Gastroesophageal sphincter (tissue), 4 donors: ENCODE results near the gene OR2AT4. TPM values are rescaled to one million over a fixed set of nuclear protein-coding genes. Genes with fewer than 3 reads are reported as not detected.

Experiments used
- ATAC-seq: fragments of 150-250 bp; one replicate; pipeline ENCODE4 v1.9.1; 2016; ENCODE audit warnings: mild to moderate bottlenecking, moderate library complexity
- H3K27ac ChIP-seq, 4 donors: fragments of 200-600 bp; sonication (generic) in 3 of 4; 1 replicate in 3 of 4; 2 replicates in 1 of 4; pipeline ENCODE4 v1.5.1; 2016 to 2019
- H3K27me3 ChIP-seq: fragments of 200-600 bp; sonication (generic); one replicate; pipeline ENCODE4 v1.5.1; 2019
- H3K36me3 ChIP-seq, 2 donors: fragments of 200-600 bp; sonication (generic); one replicate each; pipeline ENCODE4 v1.5.1; 2019; ENCODE audit warnings: control low read depth in 1 of 2
- H3K4me1 ChIP-seq, 3 donors: fragments of 200-600 bp; sonication (generic); 1 replicate in 2 of 3; 2 replicates in 1 of 3; pipeline ENCODE4 v1.5.1; 2016 to 2019; ENCODE audit warnings: control low read depth in 2 of 3
- H3K4me3 ChIP-seq, 2 donors: fragments of 200-600 bp; sonication (generic); one replicate each; pipeline ENCODE4 v1.5.1; 2019; ENCODE audit warnings: mild to moderate bottlenecking in 1 of 2, moderate library complexity in 1 of 2
- H3K9me3 ChIP-seq, 3 donors: fragments of 200-600 bp; sonication (generic); one replicate each; pipeline ENCODE4 v1.5.1; 2017 to 2019; ENCODE audit warnings: control low read depth in 2 of 3
- CTCF ChIP-seq, 4 experiments: fragments of 200-600 bp in 2 of 4; fragments of 450-650 bp in 2 of 4; sonication (generic) in 1 of 4; IDR thresholded peaks; one replicate each; pipeline ENCODE4 v1.5.1; 2017 to 2019; ENCODE audit warnings: antibody characterized with exemption in 4 of 4, mild to moderate bottlenecking in 2 of 4, moderate library complexity in 2 of 4
- EP300 ChIP-seq: sonication (generic); formaldehyde crosslinking; IDR thresholded peaks from one replicate; pipeline ENCODE4 v1.6.1; 2017; ENCODE audit warnings: antibody characterized with exemption, mild to moderate bottlenecking
- POLR2A ChIP-seq, 2 donors: fragments of 450-650 bp; IDR thresholded peaks; one replicate each; pipeline ENCODE4 v1.6.1; 2017; ENCODE audit warnings: antibody characterized with exemption in 2 of 2, mild to moderate bottlenecking in 2 of 2, moderate library complexity in 1 of 2
- POLR2AphosphoS5 ChIP-seq: sonication (generic); formaldehyde crosslinking; IDR thresholded peaks from one replicate; pipeline ENCODE4 v1.6.1; 2017; ENCODE audit warnings: antibody characterized with exemption
- WGBS, 2 donors: methylation state at CpG; one replicate each; pipeline ENCODE4 v1.1.5; 2018; ENCODE audit warnings: low coverage in 1 of 2; 5-methylcytosine and 5-hydroxymethylcytosine counted together
- total RNA-seq, 4 donors: library from RNA; depleted of rRNA; stranded (reverse); fragments of >200 nt; gene quantifications; one replicate each; pipeline ENCODE4 v1.1.0, GENCODE V29; 2016

Gene OR2AT4
- total RNA-seq, 4 donors from 2014 or later: not detected

- Histone ChIP-seq H3K4me3 (no peak overlapping the region), H3K27me3 (peaks cover 31% of the 10 kb centered on the region), H3K9me3 (no peaks in the 10 kb centered on the region), H3K36me3 (no peaks in the 10 kb centered on the region), H3K4me1 (no peaks in the 10 kb centered on the region), H3K27ac (no peak overlapping the region)
- no peak for TF ChIP-seq CTCF (IDR thresholded peaks at IDR 0.05)
- TF ChIP-seq POLR2A (IDR thresholded peaks at IDR 0.05): no peak
- TF ChIP-seq POLR2AphosphoS5: no peak
- TF ChIP-seq EP300: no peak
- ATAC-seq: no peak
- WGBS, 2 donors: 90 to 92% methylated on average over 2 of the region's 5 CpGs
Observed at GRCh38 chr11:75135021-75135650, 38.5 kb upstream of the OR2AT4 start.

GRCh38 chr11:75133976-75134375 is 37.3 kb upstream of the OR2AT4 start:
- H3K27me3 ChIP-seq: peaks cover 42% of the 10 kb centered on the region
- no peaks in the 10 kb centered on the region for H3K36me3 ChIP-seq
- no peak overlapping the region for H3K27ac ChIP-seq
- no peaks in the 10 kb centered on the region for H3K4me1 ChIP-seq
- TF ChIP-seq POLR2AphosphoS5 (no peak), CTCF (IDR thresholded peaks at IDR 0.05) (no peak), EP300 (no peak)
- no peak for ATAC-seq
- no peak overlapping the region for H3K4me3 ChIP-seq
- WGBS, 2 donors: 38 to 47% methylated on average over 2 to 6 of the region's 6 CpGs
- H3K9me3 ChIP-seq: no peaks in the 10 kb centered on the region

- no peak for TF ChIP-seq EP300
- no peak for TF ChIP-seq POLR2AphosphoS5
- no peak for TF ChIP-seq POLR2A (IDR thresholded peaks at IDR 0.05)
- TF ChIP-seq CTCF (IDR thresholded peaks at IDR 0.05): no peak
- Histone ChIP-seq H3K27ac (no peak overlapping the region), H3K4me1 (no peaks in the 10 kb centered on the region), H3K4me3 (no peak overlapping the region), H3K27me3 (peaks cover 42% of the 10 kb centered on the region), H3K9me3 (no peaks in the 10 kb centered on the region), H3K36me3 (no peaks in the 10 kb centered on the region)
- WGBS, 2 donors: 76 to 86% methylated on average over 2 to 3 of the region's 3 CpGs
- no peak for ATAC-seq
Observed at GRCh38 chr11:75132080-75132479, 35.4 kb upstream of the OR2AT4 start.

- WGBS, 2 donors: 75 to 77% methylated on average over 1 to 2 of the region's 2 CpGs
- TF ChIP-seq EP300: no peak
- TF ChIP-seq CTCF (IDR thresholded peaks at IDR 0.05): no peak
- TF ChIP-seq POLR2AphosphoS5: no peak
- TF ChIP-seq POLR2A (IDR thresholded peaks at IDR 0.05): no peak
- ATAC-seq: no peak
Observed at GRCh38 chr11:75126564-75126963, 29.9 kb upstream of the OR2AT4 start.

GRCh38 chr11:75118577-75118976 is 21.9 kb upstream of the OR2AT4 start:
- ATAC-seq: no peak
- Histone ChIP-seq H3K4me1 (no peaks in the 10 kb centered on the region), H3K27me3 (peaks cover 11% of the 10 kb centered on the region), H3K4me3 (no peak overlapping the region), H3K36me3 (no peaks in the 10 kb centered on the region), H3K27ac (no peak overlapping the region), H3K9me3 (peaks cover 0 to 34% (median 0%) of the 10 kb centered on the region in 3 donors)
- no peak for TF ChIP-seq POLR2A (IDR thresholded peaks at IDR 0.05)
- TF ChIP-seq CTCF (IDR thresholded peaks at IDR 0.05): no peak
- no peak for TF ChIP-seq EP300
- TF ChIP-seq POLR2AphosphoS5: no peak
- WGBS, 2 donors: 0 to 40% methylated on average over 1 of the region's 1 CpG

More at GRCh38 chr11:75126564-75126963, 29.9 kb upstream of the OR2AT4 start:
- H3K9me3 ChIP-seq: no peaks in the 10 kb centered on the region
- no peak overlapping the region for H3K4me3 ChIP-seq
- H3K36me3 ChIP-seq: no peaks in the 10 kb centered on the region
- H3K27ac ChIP-seq: no peak overlapping the region
- no peaks in the 10 kb centered on the region for H3K4me1 ChIP-seq
- H3K27me3 ChIP-seq: peaks cover 21% of the 10 kb centered on the region
